Measurements from ENCODE around the gene NLK.

DNA sequence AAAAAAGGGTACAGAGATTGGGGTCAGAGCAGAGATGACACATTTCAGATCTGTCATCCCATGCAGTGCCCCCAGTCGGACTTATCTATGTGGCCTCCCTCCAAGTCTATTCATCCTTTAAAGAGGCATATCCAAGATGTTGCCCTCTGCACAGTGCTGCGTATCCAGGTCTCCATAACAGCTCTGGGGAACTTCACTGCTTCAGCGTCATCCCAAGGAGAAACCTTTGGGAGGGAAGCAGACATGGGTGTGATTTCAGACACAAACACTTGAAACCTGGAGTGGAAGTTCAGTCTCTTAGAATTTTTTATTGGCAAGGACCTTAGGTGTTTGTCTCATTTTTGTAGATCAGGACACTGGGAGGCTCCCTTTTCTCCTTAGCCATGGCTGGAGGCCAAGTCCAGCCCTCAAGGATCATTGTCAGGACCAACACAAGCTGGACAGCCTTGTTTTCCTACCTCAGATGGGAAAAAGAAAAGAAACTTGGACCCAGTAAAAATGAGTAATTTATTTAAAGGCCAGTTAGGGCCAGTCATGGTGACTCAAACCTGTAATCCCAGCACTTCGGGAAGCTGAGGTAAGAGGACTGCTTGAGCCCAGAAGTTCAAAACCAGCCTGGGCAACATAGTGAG lies 23.9 kb upstream of the NLK start:
- TF ChIP-seq, protein P1, sequence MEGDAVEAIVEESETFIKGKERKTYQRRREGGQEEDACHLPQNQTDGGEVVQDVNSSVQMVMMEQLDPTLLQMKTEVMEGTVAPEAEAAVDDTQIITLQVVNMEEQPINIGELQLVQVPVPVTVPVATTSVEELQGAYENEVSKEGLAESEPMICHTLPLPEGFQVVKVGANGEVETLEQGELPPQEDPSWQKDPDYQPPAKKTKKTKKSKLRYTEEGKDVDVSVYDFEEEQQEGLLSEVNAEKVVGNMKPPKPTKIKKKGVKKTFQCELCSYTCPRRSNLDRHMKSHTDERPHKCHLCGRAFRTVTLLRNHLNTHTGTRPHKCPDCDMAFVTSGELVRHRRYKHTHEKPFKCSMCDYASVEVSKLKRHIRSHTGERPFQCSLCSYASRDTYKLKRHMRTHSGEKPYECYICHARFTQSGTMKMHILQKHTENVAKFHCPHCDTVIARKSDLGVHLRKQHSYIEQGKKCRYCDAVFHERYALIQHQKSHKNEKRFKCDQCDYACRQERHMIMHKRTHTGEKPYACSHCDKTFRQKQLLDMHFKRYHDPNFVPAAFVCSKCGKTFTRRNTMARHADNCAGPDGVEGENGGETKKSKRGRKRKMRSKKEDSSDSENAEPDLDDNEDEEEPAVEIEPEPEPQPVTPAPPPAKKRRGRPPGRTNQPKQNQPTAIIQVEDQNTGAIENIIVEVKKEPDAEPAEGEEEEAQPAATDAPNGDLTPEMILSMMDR (IDR thresholded peaks at IDR 0.05): no peak
- TF ChIP-seq POLR2A (IDR thresholded peaks at IDR 0.05): no peak
